ENCODE measurements around the gene B3GAT1. TPM values are rescaled to one million over a fixed set of nuclear protein-coding genes. Genes with fewer than 3 reads are reported as not detected.

Gene B3GAT1
- not detected in 2 replicates for total RNA-seq

GRCh38 chr11:134412203-134413042 lies at the start of gene B3GAT1:
Gene B3GAT1, minus strand, starts transcription at chr11:134412242. Its CDS starts 24,583 bp downstream, at chr11:134387659.

GRCh38 chr11:134331354-134332188 lies 80.5 kb downstream of the B3GAT1 start, which contains the start of gene GLB1L2:
Gene GLB1L2, plus strand, starts transcription at chr11:134331988. Its CDS starts 74 bp downstream, at chr11:134332062.

Other genes starting within 250 kb of the B3GAT1 start
- 17.7 and 21.2 TPM in 2 replicates for gene NCAPD3, start 188.3 kb downstream of the B3GAT1 start, total RNA-seq
- 38.1 and 40.7 TPM in 2 replicates for gene VPS26B, start 187.6 kb downstream of the B3GAT1 start, total RNA-seq
- gene THYN1, start 158.9 kb downstream of the B3GAT1 start, total RNA-seq = 51.9 and 63.5 TPM in 2 replicates
- 16.6 and 16.8 TPM in 2 replicates for gene ACAD8, start 158.7 kb downstream of the B3GAT1 start, total RNA-seq
- 0.19 and 0.42 TPM in 2 replicates for gene GLB1L3, start 135.9 kb downstream of the B3GAT1 start, total RNA-seq
- 2.9 and 4.0 TPM in 2 replicates for gene GLB1L2, start 80.3 kb downstream of the B3GAT1 start, total RNA-seq